NCI-H510A (cell line): ENCODE data around the gene TMPRSS4.
"Not testable (repeated sequence)": the region's sequence is repeated elsewhere in the genome, so short reads cannot be mapped to it uniquely, and the experiment has no call there.

Source experiments
- DNase-seq: peaks from one replicate; lab custom pipeline; 2025; lab: John Stamatoyannopoulos, UW

TMPRSS4 gene

GRCh38 chr11:118057251-118058145 lies 19.4 kb upstream of the TMPRSS4 start:
- no peak for DNase-seq

GRCh38 chr11:118058311-118059245 lies 18.3 kb upstream of the TMPRSS4 start:
- no peak for DNase-seq

- no peak for DNase-seq
Observed at GRCh38 chr11:118059246-118059940, 17.5 kb upstream of the TMPRSS4 start.

- DNase-seq: no peak
Observed at GRCh38 chr11:118060081-118060661, 16.7 kb upstream of the TMPRSS4 start.

GRCh38 chr11:118060869-118061268 lies 16.0 kb upstream of the TMPRSS4 start:
- no peak for DNase-seq

GRCh38 chr11:118061586-118062125 lies 15.2 kb upstream of the TMPRSS4 start:
- DNase-seq: no peak

- DNase-seq: not testable (repeated sequence)
Observed at GRCh38 chr11:118062181-118062580, 14.7 kb upstream of the TMPRSS4 start.

GRCh38 chr11:118062631-118063030 lies 14.2 kb upstream of the TMPRSS4 start:
- DNase-seq: not testable (repeated sequence)

- no peak for DNase-seq
Observed at GRCh38 chr11:118064956-118065355, 11.9 kb upstream of the TMPRSS4 start.

GRCh38 chr11:118065384-118065783 lies 11.5 kb upstream of the TMPRSS4 start:
- no peak for DNase-seq

- no peak for DNase-seq
Observed at GRCh38 chr11:118067006-118067405, 9.9 kb upstream of the TMPRSS4 start.

GRCh38 chr11:118068206-118068944 lies 8.5 kb upstream of the TMPRSS4 start:
- DNase-seq: no peak

GRCh38 chr11:118068945-118069612 lies 7.8 kb upstream of the TMPRSS4 start:
- no peak for DNase-seq

- DNase-seq: no peak
Observed at GRCh38 chr11:118071416-118072030, 5.4 kb upstream of the TMPRSS4 start.

GRCh38 chr11:118073554-118073953 lies 3.3 kb upstream of the TMPRSS4 start:
- no peak for DNase-seq

GRCh38 chr11:118074091-118074685 lies 2.7 kb upstream of the TMPRSS4 start:
- DNase-seq: no peak

GRCh38 chr11:118074785-118075184 lies 2.1 kb upstream of the TMPRSS4 start:
- no peak for DNase-seq

- no peak for DNase-seq
Observed at GRCh38 chr11:118078911-118079411, 2.1 kb downstream of the TMPRSS4 start.

GRCh38 chr11:118079491-118079890 lies 2.6 kb downstream of the TMPRSS4 start:
- no peak for DNase-seq
